K562 (cell line): ENCODE measurements around the gene RPL21. TPM values are rescaled to one million over a fixed set of nuclear protein-coding genes. Genes with fewer than 3 reads are reported as not detected.
A peak's percentile ranks its signal among the peaks of the same experiment; 100 is the strongest.

Experiments
- ATAC-seq: fragments of 200-7000 bp; cut with Tn5 transposase; 3 replicates; pipeline ENCODE4 v1.9.1; 2020; ENCODE audit warnings: moderate library complexity
- BruUV-seq: library from RNA; stranded (reverse); fragments of 400-500 nt; replicated peaks from 2 replicates; lab custom pipeline; 2021; lab: Mats Ljungman, UMichigan
- CTCF ChIA-PET: fragments of 300-600 bp; formaldehyde crosslinking; extraction: SDS; loops from one replicate; lab custom pipeline; 2021; ENCODE audit warnings: low intra/inter-chr PET ratio; lab: Yijun Ruan, JAX
- POLR2A ChIA-PET: fragments of 300-600, 350-650 bp; sonication (Branson Sonifier 250); formaldehyde crosslinking; extraction: SDS; loops from one replicate; lab custom pipeline; 2021; ENCODE audit warnings: antibody characterized with exemption, inconsistent platforms; lab: Yijun Ruan, JAX
- DNase-seq, 4 experiments: peaks; one replicate each; pipeline versions ENCODE4 v3.0.0 to v3.0.0-alpha.2; 2011 to 2018; ENCODE audit warnings: low spot score in 3 of 4, mixed read lengths in 3 of 4; ENCODE audit errors: extremely low read depth in 1 of 4
- FAIRE-seq: peaks from 2 replicates; lab custom pipeline; 2011; peaks lifted over from hg19 to GRCh38; lab: Jason Lieb, UNC
- H2AFZ ChIP-seq: 2 replicates; pipeline ENCODE4 v1.6.0; 2011; ENCODE audit warnings: low read depth, low read length, control low read depth, inconsistent platforms
- H3K27ac ChIP-seq: fragments of 200-600 bp; 3 replicates; pipeline ENCODE4 v1.8.0; 2011; ENCODE audit warnings: low read depth, mild to moderate bottlenecking, control low read depth, inconsistent platforms, low read length, moderate library complexity, mixed read lengths; ENCODE audit errors: extremely low read depth
- H3K27me3 ChIP-seq, 2 experiments: fragments of 300-600 bp in 1 of 2; 2 replicates in 1 of 2; 3 replicates in 1 of 2; pipeline versions ENCODE4 v1.6.0 to v1.8.0; 2011; ENCODE audit warnings: inconsistent platforms in 2 of 2, low read length in 2 of 2, mild to moderate bottlenecking in 1 of 2, mixed read lengths in 1 of 2, moderate library complexity in 1 of 2; ENCODE audit not compliant: control insufficient read depth in 2 of 2, insufficient read depth in 2 of 2
- H3K36me3 ChIP-seq: fragments of 300-600 bp; 3 replicates; pipeline ENCODE4 v1.8.0; 2011; ENCODE audit warnings: mild to moderate bottlenecking, low read length, inconsistent platforms; ENCODE audit not compliant: control insufficient read depth, insufficient read depth
- H3K4me1 ChIP-seq, 2 experiments: fragments of 200-600 bp in 1 of 2; replicated peaks in 1 of 2; 2 replicates in 1 of 2; 3 replicates in 1 of 2; pipeline versions ENCODE4 v1.5.1 to v1.8.0; 2011; ENCODE audit warnings: inconsistent platforms in 2 of 2, low read length in 2 of 2, mild to moderate bottlenecking in 1 of 2, mixed read lengths in 1 of 2, moderate library complexity in 1 of 2; ENCODE audit not compliant: control insufficient read depth in 2 of 2, insufficient read depth in 2 of 2
- H3K4me2 ChIP-seq: 2 replicates; pipeline ENCODE4 v1.6.1; 2011; ENCODE audit warnings: low read length, control low read depth, inconsistent platforms, mixed read lengths; ENCODE audit not compliant: insufficient read depth
- H3K4me3 ChIP-seq: fragments of 200-600 bp; sonication (generic), shearing (Covaris generic); 2 replicates; pipeline ENCODE4 v1.5.1; 2016; ENCODE audit warnings: control low read depth, inconsistent platforms
- H3K79me2 ChIP-seq: fragments of 200-600 bp; 3 replicates; pipeline ENCODE4 v1.8.0; 2011; ENCODE audit warnings: low read length, inconsistent platforms; ENCODE audit not compliant: control insufficient read depth, insufficient read depth
- H3K9ac ChIP-seq, 2 experiments: 2 replicates each; pipeline versions ENCODE4 v1.6.0 to v1.6.1; 2011; ENCODE audit warnings: low read depth in 2 of 2, low read length in 2 of 2, control low read depth in 1 of 2, inconsistent platforms in 1 of 2, mild to moderate bottlenecking in 1 of 2, mixed read lengths in 1 of 2; ENCODE audit not compliant: insufficient read depth in 1 of 2
- H3K9me1 ChIP-seq: one replicate; pipeline ENCODE4 v1.6.0; 2011; ENCODE audit warnings: inconsistent platforms, mild to moderate bottlenecking, low read length, moderate library complexity; ENCODE audit not compliant: control insufficient read depth, insufficient read depth
- H3K9me3 ChIP-seq: replicated peaks from 2 replicates; pipeline ENCODE4 v1.5.1; 2011; ENCODE audit warnings: low read depth, low read length, inconsistent platforms; ENCODE audit not compliant: control insufficient read depth, insufficient read depth
- H4K20me1 ChIP-seq: replicated peaks from 2 replicates; pipeline ENCODE4 v1.6.1; 2011; ENCODE audit warnings: low read length, inconsistent platforms, mixed read lengths; ENCODE audit not compliant: control insufficient read depth, insufficient read depth
- ADNP ChIP-seq: fragments of 200-800 bp; sonication (Bioruptor generic); IDR thresholded peaks from 2 replicates; pipeline ENCODE4 v1.6.1; 2016; ENCODE audit warnings: missing genetic modification characterization, missing compliant biosample characterization
- BMI1 ChIP-seq: fragments of 150-350 bp; IDR thresholded peaks from 2 replicates; pipeline ENCODE4 v1.6.1; 2014; ENCODE audit warnings: low read length
- CBX8 ChIP-seq: fragments of 200-600 bp; sonication (generic); IDR thresholded peaks from 2 replicates; pipeline ENCODE4 v1.6.1; 2012; ENCODE audit warnings: borderline replicate concordance, mixed run types, low read depth, mild to moderate bottlenecking, moderate library complexity, mixed read lengths, low read length, control low read depth, inconsistent platforms; ENCODE audit not compliant: poor library complexity, severe bottlenecking; ENCODE audit errors: extremely low read depth
- KDM2B ChIP-seq: fragments of 250-450 bp; sonication (Bioruptor Pico); IDR thresholded peaks from 2 replicates; pipeline ENCODE4 v1.8.0; 2021; ENCODE audit warnings: mild to moderate bottlenecking, moderate library complexity
- KLF6 ChIP-seq: fragments of 250-450 bp; sonication (Bioruptor Pico); IDR thresholded peaks from 2 replicates; pipeline ENCODE4 v1.4.0; 2020; ENCODE audit warnings: mild to moderate bottlenecking, moderate library complexity, borderline replicate concordance
- MCM2 ChIP-seq: fragments of 450-650 bp; IDR thresholded peaks from 2 replicates; pipeline ENCODE4 v1.6.1; 2017; ENCODE audit warnings: low read depth, mild to moderate bottlenecking
- POLR2AphosphoS5 ChIP-seq: IDR thresholded peaks from 2 replicates; pipeline ENCODE4 v1.6.1; 2011; ENCODE audit warnings: mild to moderate bottlenecking, low read depth, low read length, moderate library complexity; ENCODE audit not compliant: control insufficient read depth, insufficient read depth
- PRPF4 ChIP-seq: fragments of 200-400 bp; formaldehyde crosslinking; IDR thresholded peaks from one replicate; pipeline ENCODE4 v1.6.1; 2017; ENCODE audit warnings: low read length, low read depth, mild to moderate bottlenecking; ENCODE audit not compliant: insufficient read depth, poor library complexity, severe bottlenecking
- SRSF3 ChIP-seq: fragments of 200-400 bp; formaldehyde crosslinking; IDR thresholded peaks from 2 replicates; pipeline ENCODE4 v1.6.1; 2016; ENCODE audit warnings: mild to moderate bottlenecking, low read length, moderate library complexity; ENCODE audit not compliant: insufficient read depth
- WHSC1 ChIP-seq: IDR thresholded peaks from one replicate; pipeline ENCODE4 v1.6.1; 2012; ENCODE audit warnings: low read length, control low read depth, inconsistent platforms
- ZC3H11A ChIP-seq: IDR thresholded peaks from 2 replicates; pipeline ENCODE4 v1.6.1; 2012; ENCODE audit warnings: low read depth, low read length, improper control_type of control experiment
- ZNF232 ChIP-seq: sonication (generic); formaldehyde crosslinking; IDR thresholded peaks from 2 replicates; pipeline ENCODE4 v1.8.0; 2022; ENCODE audit warnings: mild to moderate bottlenecking, missing genetic modification reagents
- ZNF77 ChIP-seq: fragments of 250-450 bp; sonication (Bioruptor Pico); IDR thresholded peaks from 2 replicates; pipeline ENCODE4 v1.5.0; 2020
- WGBS: fragments of 100-300 bp; shearing (Covaris generic); methylation state at CpG from one replicate; pipeline ENCODE4 v1.1.6; 2016; ENCODE audit warnings: low coverage, mixed read lengths; ENCODE audit not compliant: insufficient coverage; ENCODE audit errors: missing lambda C conversion rate; 5-methylcytosine and 5-hydroxymethylcytosine counted together
- in situ Hi-C: fragments of 300-500 bp; cut with MboI; formaldehyde crosslinking; loops from 4 replicates; pipeline ENCODE4 v1.15.0; 2018; ENCODE audit warnings: inconsistent platforms, mixed read lengths
- intact Hi-C: fragments of 100-400 bp; cut with micrococcal nuclease; formaldehyde crosslinking; loops from 2 replicates; pipeline ENCODE4 v1.14.2; 2022
- polyA plus RNA-seq, 8 experiments: library from polyadenylated mRNA; depleted of rRNA in 4 of 8; stranded (reverse) in 5 of 8; unstranded in 3 of 8; fragments of >200 nt; fragmentation: Nextera tagmentation in 2 of 8; fragmentation: Illumina TruSeq in 1 of 8; extraction: Ambion mirVana in 2 of 8; extraction: Trizol in 1 of 8; gene quantifications; 2 replicates each; pipeline versions ENCODE4 v1.2.1 to v1.2.3, GENCODE V29; 2011 to 2014; ENCODE audit warnings: inconsistent platforms in 1 of 8, missing spikeins in 1 of 8
- total RNA-seq, 7 experiments: library from RNA; depleted of rRNA in 6 of 7; stranded (reverse); fragments of >200 nt in 6 of 7; fragmentation: Illumina TruSeq in 2 of 7; extraction: Trizol in 2 of 7; gene quantifications; 2 replicates each; pipeline versions ENCODE4 v1.2.1 to v1.2.3, GENCODE V29; 2011 to 2021; ENCODE audit warnings: low replicate concordance in 1 of 7
- TF ChIP-seq, protein P1 (sequence below): IDR thresholded peaks from 2 replicates; pipeline ENCODE4 v1.6.1; 2012; ENCODE audit warnings: low read depth, low read length, improper control_type of control experiment, borderline replicate concordance
- TF ChIP-seq, protein P2 (sequence below): sonication (generic); formaldehyde crosslinking; IDR thresholded peaks from 2 replicates; pipeline ENCODE4 v1.9.0; 2022; ENCODE audit warnings: mild to moderate bottlenecking, missing genetic modification reagents
- TF ChIP-seq, protein P3 (sequence below): fragments of 450-650 bp; conservative IDR thresholded peaks from 2 replicates; pipeline ENCODE4 v1.6.1; 2016; ENCODE audit warnings: missing genetic modification characterization, low read depth, mild to moderate bottlenecking, missing compliant biosample characterization, moderate library complexity

RPL21 gene
- total and polyA plus RNA-seq, 9 of the 15 experiments (the other 6 are each of a cell fraction or from before 2014, with no cell fraction given) = 622 to 4,203 (median 1,676) TPM

DNA sequence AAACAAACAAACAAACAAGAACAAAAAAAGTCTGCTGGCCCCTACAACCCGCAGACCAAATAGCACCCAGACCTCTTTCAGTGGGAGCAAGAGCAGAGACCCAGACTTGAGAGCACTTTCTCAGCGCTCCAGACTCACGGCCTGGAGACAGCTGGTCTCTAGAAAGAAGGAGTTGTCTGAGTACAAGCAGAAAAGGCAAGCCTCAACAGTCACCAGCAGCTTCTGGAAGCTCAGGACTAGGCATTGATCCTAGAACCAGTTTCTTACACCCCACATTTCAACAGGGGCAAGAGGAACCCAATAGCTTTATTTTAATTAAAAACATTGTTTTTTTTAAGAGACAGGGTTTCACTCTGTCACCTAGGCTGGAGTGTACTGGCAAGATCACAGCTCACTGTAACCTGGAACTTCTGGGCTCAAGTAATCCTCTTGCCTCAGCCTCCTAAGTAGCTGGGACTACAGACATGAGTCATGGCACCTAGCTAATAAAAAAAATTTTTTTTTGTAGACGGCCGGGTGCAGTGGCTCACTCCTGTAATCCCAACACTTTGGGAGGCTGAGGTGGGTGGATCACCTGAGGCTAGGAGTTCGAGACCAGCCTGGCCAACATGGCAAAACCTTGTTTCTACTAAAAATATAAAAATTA is 49.7 kb downstream of the RPL21 start (continued):
- TF ChIP-seq, protein P1, sequence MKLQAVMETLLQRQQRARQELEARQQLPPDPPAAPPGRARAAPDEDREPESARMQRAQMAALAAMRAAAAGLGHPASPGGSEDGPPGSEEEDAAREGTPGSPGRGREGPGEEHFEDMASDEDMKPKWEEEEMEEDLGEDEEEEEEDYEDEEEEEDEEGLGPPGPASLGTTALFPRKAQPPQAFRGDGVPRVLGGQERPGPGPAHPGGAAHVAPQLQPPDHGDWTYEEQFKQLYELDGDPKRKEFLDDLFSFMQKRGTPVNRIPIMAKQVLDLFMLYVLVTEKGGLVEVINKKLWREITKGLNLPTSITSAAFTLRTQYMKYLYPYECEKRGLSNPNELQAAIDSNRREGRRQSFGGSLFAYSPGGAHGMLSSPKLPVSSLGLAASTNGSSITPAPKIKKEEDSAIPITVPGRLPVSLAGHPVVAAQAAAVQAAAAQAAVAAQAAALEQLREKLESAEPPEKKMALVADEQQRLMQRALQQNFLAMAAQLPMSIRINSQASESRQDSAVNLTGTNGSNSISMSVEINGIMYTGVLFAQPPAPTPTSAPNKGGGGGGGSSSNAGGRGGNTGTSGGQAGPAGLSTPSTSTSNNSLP = no peak
- no peak for TF ChIP-seq ZC3H11A
- TF ChIP-seq KLF6 (CRISPR knock-in tag) = no peak
- no peak for TF ChIP-seq PRPF4
- no peak for TF ChIP-seq ZNF77 (CRISPR knock-in tag)

GRCh38 chr13:27302643-27303262 is 51.4 kb downstream of the RPL21 start:
- no peak for DNase-seq
- no peaks in the 10 kb centered on the region for H4K20me1 ChIP-seq
- H3K4me2 ChIP-seq = no peak overlapping the region
- no peaks in the 10 kb centered on the region for H3K9me3 ChIP-seq
- 0% methylated on average over 4 of the region's 4 CpGs for WGBS
- H3K79me2 ChIP-seq = no peaks in the 10 kb centered on the region
- no peak overlapping the region for H3K27ac ChIP-seq
- in situ Hi-C loops (no loop called here), intact Hi-C loops (no loop called here)
- FAIRE-seq = no peak
- no peaks in the 10 kb centered on the region for H3K36me3 ChIP-seq
- H3K4me1 ChIP-seq = no peaks in the 10 kb centered on the region
- no peak overlapping the region for H3K9ac ChIP-seq
- H3K9me1 ChIP-seq = no peaks in the 10 kb centered on the region
- H3K27me3 ChIP-seq = peaks cover 11 to 16% of the 10 kb centered on the region in 2 experiments
- CTCF ChIA-PET = no interaction called here
- POLR2A ChIA-PET = no interaction called here
- ATAC-seq = no peak
- no peak overlapping the region for H3K4me3 ChIP-seq
- no peak overlapping the region for H2AFZ ChIP-seq
- no TSS peak for BruUV-seq
- TF ChIP-seq CBX8 (peak; percentile 75), ADNP (tag) (no peak), KDM2B (CRISPR knock-in tag) (no peak), ZNF232 (no peak), POLR2AphosphoS5 (no peak), MCM2 (no peak), WHSC1 (no peak), BMI1 (0 out of 2 replicates have a peak, but pooled peaks have one; percentile 39), SRSF3 (no peak)
- TF ChIP-seq, protein P2, sequence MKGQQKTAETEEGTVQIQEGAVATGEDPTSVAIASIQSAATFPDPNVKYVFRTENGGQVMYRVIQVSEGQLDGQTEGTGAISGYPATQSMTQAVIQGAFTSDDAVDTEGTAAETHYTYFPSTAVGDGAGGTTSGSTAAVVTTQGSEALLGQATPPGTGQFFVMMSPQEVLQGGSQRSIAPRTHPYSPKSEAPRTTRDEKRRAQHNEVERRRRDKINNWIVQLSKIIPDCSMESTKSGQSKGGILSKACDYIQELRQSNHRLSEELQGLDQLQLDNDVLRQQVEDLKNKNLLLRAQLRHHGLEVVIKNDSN (CRISPR knock-in tag) = no peak
- TF ChIP-seq, protein P3, sequence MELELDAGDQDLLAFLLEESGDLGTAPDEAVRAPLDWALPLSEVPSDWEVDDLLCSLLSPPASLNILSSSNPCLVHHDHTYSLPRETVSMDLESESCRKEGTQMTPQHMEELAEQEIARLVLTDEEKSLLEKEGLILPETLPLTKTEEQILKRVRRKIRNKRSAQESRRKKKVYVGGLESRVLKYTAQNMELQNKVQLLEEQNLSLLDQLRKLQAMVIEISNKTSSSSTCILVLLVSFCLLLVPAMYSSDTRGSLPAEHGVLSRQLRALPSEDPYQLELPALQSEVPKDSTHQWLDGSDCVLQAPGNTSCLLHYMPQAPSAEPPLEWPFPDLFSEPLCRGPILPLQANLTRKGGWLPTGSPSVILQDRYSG (tag) = no peak
